ENCODE data around the gene BICD1. TPM values are rescaled to one million over a fixed set of nuclear protein-coding genes. Genes with fewer than 3 reads are reported as not detected.

BICD1 gene
- total and polyA plus RNA-seq, 2 donors (not counting 1 experiment from before 2014, with no cell fraction given), result 15.2 to 93.5 TPM

GRCh38 chr12:32158525-32158924, 51.9 kb downstream of the BICD1 start:
- Histone ChIP-seq H3K4me3 (ENCODE audit: control extremely low read depth in 1 of 5, extremely low read depth in 1 of 5, insufficient read depth in 1 of 5, low read depth in 2 of 5, low read length in 4 of 5) (no peak overlapping the region), H3K9ac (ENCODE audit: low read length) (no peak overlapping the region), H3K27me3 (replicated peaks in 1 of 4; ENCODE audit: control extremely low read depth in 1 of 4, control insufficient read depth in 3 of 4, insufficient read depth in 4 of 4, low read length in 3 of 4) (no peaks in the 10 kb centered on the region), H3K9me3 (ENCODE audit: control extremely low read depth in 1 of 3, control insufficient read depth in 2 of 3, insufficient read depth in 1 of 3, low read length in 2 of 3) (no peaks in the 10 kb centered on the region), H3K79me2 (ENCODE audit: control insufficient read depth, insufficient read depth, low read length) (no peaks in the 10 kb centered on the region), H2AFZ (ENCODE audit: insufficient read depth, low read depth, low read length, poor library complexity, severe bottlenecking) (no peak overlapping the region), H4K20me1 (ENCODE audit: control insufficient read depth, insufficient read depth, low read length, poor library complexity, severe bottlenecking) (no peaks in the 10 kb centered on the region), H3K4me1 (ENCODE audit: control insufficient read depth in 2 of 2, insufficient read depth in 2 of 2, low read length in 2 of 2) (no peaks in the 10 kb centered on the region), H3K4me2 (replicated peaks; ENCODE audit: low read depth, low read length, poor library complexity, severe bottlenecking) (no peak overlapping the region), H3K27ac (ENCODE audit: low read length in 2 of 2) (no peak overlapping the region), H3K36me3 (replicated peaks in 1 of 2; ENCODE audit: control extremely low read depth in 1 of 2, control insufficient read depth in 1 of 2, extremely low read depth in 1 of 2, insufficient read depth in 2 of 2, low read length in 1 of 2) (no peaks in the 10 kb centered on the region)
- WGBS (ENCODE audit: insufficient coverage), result 60% methylated on average over 1 of the region's 1 CpG
- ChIA-PET CTCF (no interaction called here), POLR2A (no interaction called here)
- no peak overlapping the region for H3K4me3 Mint-ChIP-seq
- intact Hi-C loops (cut with micrococcal nuclease), result no loop called here
- H3K4me1 Mint-ChIP-seq, result no peaks in the 10 kb centered on the region
- TF ChIP-seq CTCF (IDR thresholded peaks at IDR 0.05) (no peak), EZH2 (IDR thresholded peaks at IDR 0.05; ENCODE audit: borderline replicate concordance, insufficient read depth, low read depth, low read length, poor library complexity, severe bottlenecking) (no peak)
- no peaks in the 10 kb centered on the region for H3K27me3 Mint-ChIP-seq
- no peak for DNase-seq
- H3K27ac Mint-ChIP-seq, result no peak overlapping the region
- H3K9me3 Mint-ChIP-seq (ENCODE audit: insufficient read depth), result no peaks in the 10 kb centered on the region
- no peak for ATAC-seq (ENCODE audit: low read depth)

GRCh38 chr12:32159381-32159780, 52.7 kb downstream of the BICD1 start:
- H3K27me3 ChIP-seq (replicated peaks in 1 of 4; ENCODE audit: control extremely low read depth in 1 of 4, control insufficient read depth in 3 of 4, insufficient read depth in 4 of 4, low read length in 3 of 4), result no peaks in the 10 kb centered on the region
- H3K79me2 ChIP-seq (ENCODE audit: control insufficient read depth, insufficient read depth, low read length), result no peaks in the 10 kb centered on the region
- H4K20me1 ChIP-seq (ENCODE audit: control insufficient read depth, insufficient read depth, low read length, poor library complexity, severe bottlenecking), result no peaks in the 10 kb centered on the region
- Mint-ChIP-seq H3K27ac (no peak overlapping the region), H3K9me3 (ENCODE audit: insufficient read depth) (no peaks in the 10 kb centered on the region), H3K27me3 (no peaks in the 10 kb centered on the region), H3K4me1 (no peaks in the 10 kb centered on the region), H3K4me3 (no peak overlapping the region)
- 96% methylated on average over 6 of the region's 6 CpGs for WGBS (ENCODE audit: insufficient coverage)
- ATAC-seq (ENCODE audit: low read depth) (no peak), DNase-seq (no peak)
- no peaks in the 10 kb centered on the region for H3K9me3 ChIP-seq (ENCODE audit: control extremely low read depth in 1 of 3, control insufficient read depth in 2 of 3, insufficient read depth in 1 of 3, low read length in 2 of 3)
- TF ChIP-seq EZH2 (IDR thresholded peaks at IDR 0.05; ENCODE audit: borderline replicate concordance, insufficient read depth, low read depth, low read length, poor library complexity, severe bottlenecking) (no peak), CTCF (IDR thresholded peaks at IDR 0.05) (no peak)
- no peaks in the 10 kb centered on the region for H3K4me1 ChIP-seq (ENCODE audit: control insufficient read depth in 2 of 2, insufficient read depth in 2 of 2, low read length in 2 of 2)
- H3K36me3 ChIP-seq (replicated peaks in 1 of 2; ENCODE audit: control extremely low read depth in 1 of 2, control insufficient read depth in 1 of 2, extremely low read depth in 1 of 2, insufficient read depth in 2 of 2, low read length in 1 of 2), result no peaks in the 10 kb centered on the region
- H3K4me3 ChIP-seq (ENCODE audit: control extremely low read depth in 1 of 5, extremely low read depth in 1 of 5, insufficient read depth in 1 of 5, low read depth in 2 of 5, low read length in 4 of 5), result no peak overlapping the region
- ChIA-PET CTCF (no interaction called here), POLR2A (interaction anchor here (0.6 kb wide), 1 partner anchor 20 kb away, joined by 4 read pairs; no protein-coding TSS in a partner anchor)
- H3K27ac ChIP-seq (ENCODE audit: low read length in 2 of 2), result no peak overlapping the region
- no peak overlapping the region for H3K9ac ChIP-seq (ENCODE audit: low read length)
- no peak overlapping the region for H3K4me2 ChIP-seq (replicated peaks; ENCODE audit: low read depth, low read length, poor library complexity, severe bottlenecking)
- intact Hi-C loops (cut with micrococcal nuclease), result no loop called here
- no peak overlapping the region for H2AFZ ChIP-seq (ENCODE audit: insufficient read depth, low read depth, low read length, poor library complexity, severe bottlenecking)
